Neural cell (in vitro differentiated cells): Measurements from ENCODE around the gene S100A12. TPM values are rescaled to one million over a fixed set of nuclear protein-coding genes. Genes with fewer than 3 reads are reported as not detected.

Experiments used
- H2AFZ ChIP-seq: fragments of 200-600, 300-800 bp; sonication (generic), shearing (Covaris generic); 2 replicates; pipeline ENCODE4 v1.6.0; 2014; ENCODE audit warnings: low read depth, mild to moderate bottlenecking, antibody characterized with exemption, low read length, moderate library complexity
- H3F3A ChIP-seq: fragments of 200-600 bp; shearing (Covaris generic); 2 replicates; pipeline ENCODE4 v1.6.1; 2016; ENCODE audit warnings: mild to moderate bottlenecking, moderate library complexity, mixed read lengths, antibody characterized with exemption, low read length; ENCODE audit not compliant: insufficient read depth, poor library complexity, severe bottlenecking
- H3K27ac ChIP-seq: fragments of 200-600, 300-800 bp; sonication (generic), shearing (Covaris generic); 2 replicates; pipeline ENCODE4 v1.5.1; 2014; ENCODE audit warnings: mild to moderate bottlenecking, low read length, moderate library complexity
- H3K27me3 ChIP-seq: fragments of 300-800, 200-600 bp; sonication (generic), shearing (Covaris generic); 2 replicates; pipeline ENCODE4 v1.6.0; 2014; ENCODE audit warnings: mild to moderate bottlenecking, low read depth, low read length, moderate library complexity; ENCODE audit not compliant: insufficient read depth
- H3K36me3 ChIP-seq: fragments of 300-800, 200-600 bp; sonication (generic), shearing (Covaris generic); 2 replicates; pipeline ENCODE4 v1.5.1; 2014; ENCODE audit warnings: mild to moderate bottlenecking, antibody characterized with exemption, low read length, moderate library complexity; ENCODE audit not compliant: insufficient read depth
- H3K4me2 ChIP-seq: fragments of 300-800, 200-600 bp; sonication (generic), shearing (Covaris generic); 2 replicates; pipeline ENCODE4 v1.6.0; 2014; ENCODE audit warnings: mild to moderate bottlenecking, low read length
- H3K4me3 ChIP-seq: fragments of 300-800, 200-600 bp; sonication (generic), shearing (Covaris generic); 2 replicates; pipeline ENCODE4 v1.5.1; 2014; ENCODE audit warnings: mild to moderate bottlenecking, low read length, moderate library complexity
- H3K79me2 ChIP-seq: fragments of 200-600 bp; shearing (Covaris generic); replicated peaks from 2 replicates; pipeline ENCODE4 v1.6.0; 2014; ENCODE audit warnings: mild to moderate bottlenecking, low read length, moderate library complexity; ENCODE audit not compliant: insufficient read depth
- H3K9ac ChIP-seq: fragments of 300-800, 200-600 bp; sonication (generic), shearing (Covaris generic); 2 replicates; pipeline ENCODE4 v1.6.1; 2016; ENCODE audit warnings: mild to moderate bottlenecking, low read length, mixed read lengths
- H3K9me2 ChIP-seq: fragments of 200-600 bp; shearing (Covaris generic); 2 replicates; pipeline ENCODE4 v1.6.1; 2016; ENCODE audit warnings: mild to moderate bottlenecking, low read length, mixed read lengths; ENCODE audit not compliant: insufficient read depth
- H3K9me3 ChIP-seq: fragments of 200-600, 300-800 bp; sonication (generic), shearing (Covaris generic); 2 replicates; pipeline ENCODE4 v1.6.1; 2016; ENCODE audit warnings: mild to moderate bottlenecking, mixed run types, low read length, moderate library complexity, mixed read lengths
- H4K20me1 ChIP-seq: fragments of 200-600 bp; shearing (Covaris generic); 2 replicates; pipeline ENCODE4 v1.6.1; 2016; ENCODE audit warnings: mild to moderate bottlenecking, mixed run types; ENCODE audit not compliant: insufficient read depth
- EP300 ChIP-seq: fragments of 450-650 bp; conservative IDR thresholded peaks from 2 replicates; pipeline ENCODE4 v1.6.1; 2014; ENCODE audit warnings: antibody characterized with exemption, mild to moderate bottlenecking, moderate library complexity; ENCODE audit not compliant: poor library complexity, severe bottlenecking
- EZH2 ChIP-seq: fragments of 200-600, 300-800 bp; shearing (Covaris generic), sonication (generic); IDR thresholded peaks from 2 replicates; pipeline ENCODE4 v1.6.1; 2014; ENCODE audit warnings: antibody characterized with exemption, low read length, borderline replicate concordance, mild to moderate bottlenecking; ENCODE audit not compliant: insufficient read depth, poor library complexity, severe bottlenecking
- MXI1 ChIP-seq: fragments of 450-650 bp; conservative IDR thresholded peaks from 2 replicates; pipeline ENCODE4 v1.6.1; 2014; ENCODE audit warnings: antibody characterized with exemption, mild to moderate bottlenecking; ENCODE audit not compliant: poor library complexity, severe bottlenecking
- POLR2AphosphoS5 ChIP-seq: IDR thresholded peaks from 2 replicates; pipeline ENCODE4 v1.6.1; 2012
- RAD21 ChIP-seq: fragments of 450-650 bp; conservative IDR thresholded peaks from 2 replicates; pipeline ENCODE4 v1.6.1; 2014; ENCODE audit warnings: antibody characterized with exemption, mild to moderate bottlenecking, moderate library complexity
- SMC3 ChIP-seq: fragments of 450-650 bp; conservative IDR thresholded peaks from 2 replicates; pipeline ENCODE4 v1.6.1; 2014; ENCODE audit warnings: antibody characterized with exemption, mild to moderate bottlenecking, moderate library complexity; ENCODE audit not compliant: poor library complexity
- TAF1 ChIP-seq: IDR thresholded peaks from 2 replicates; pipeline ENCODE4 v1.6.1; 2012; ENCODE audit warnings: low read depth
- polyA plus RNA-seq: library from polyadenylated mRNA; depleted of rRNA; stranded (reverse); fragments of >200 nt; gene quantifications from 2 replicates; pipeline ENCODE4 v1.2.3, GENCODE V29; 2014
- TF ChIP-seq, protein P1 (sequence below): fragments of 450-650 bp; IDR thresholded peaks from 2 replicates; pipeline ENCODE4 v1.5.1; 2014; ENCODE audit warnings: antibody characterized with exemption, mild to moderate bottlenecking, moderate library complexity; ENCODE audit not compliant: poor library complexity, severe bottlenecking
- TF ChIP-seq, protein P2 (sequence below): IDR thresholded peaks from 2 replicates; pipeline ENCODE4 v1.6.1; 2012; ENCODE audit warnings: borderline replicate concordance

S100A12 gene
- polyA plus RNA-seq, 1 donor from 2014 or later: not detected

DNA sequence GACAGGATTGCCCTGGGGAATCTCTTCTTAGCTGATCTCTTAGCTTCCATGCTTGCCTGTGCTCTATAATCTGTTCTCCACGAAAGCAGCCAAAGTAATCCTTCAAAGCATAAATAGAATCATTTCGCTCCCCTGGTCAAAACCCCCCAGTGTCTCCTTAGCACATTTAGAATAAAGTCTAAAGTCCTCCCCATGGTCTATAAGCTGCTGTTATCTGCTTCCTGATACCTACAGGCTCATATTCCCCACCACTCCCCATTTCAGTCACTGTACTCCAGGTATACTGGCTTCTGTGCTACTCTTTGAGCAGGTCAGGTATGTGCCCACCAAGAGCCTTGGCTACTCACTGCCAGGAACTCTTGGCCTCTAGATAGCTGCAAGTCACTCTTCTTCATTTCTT is 2.9 kb downstream of the S100A12 start:
- H4K20me1 ChIP-seq: no peaks in the 10 kb centered on the region
- H2AFZ ChIP-seq: no peak overlapping the region
- no peak for TF ChIP-seq EP300
- TF ChIP-seq, protein P1, sequence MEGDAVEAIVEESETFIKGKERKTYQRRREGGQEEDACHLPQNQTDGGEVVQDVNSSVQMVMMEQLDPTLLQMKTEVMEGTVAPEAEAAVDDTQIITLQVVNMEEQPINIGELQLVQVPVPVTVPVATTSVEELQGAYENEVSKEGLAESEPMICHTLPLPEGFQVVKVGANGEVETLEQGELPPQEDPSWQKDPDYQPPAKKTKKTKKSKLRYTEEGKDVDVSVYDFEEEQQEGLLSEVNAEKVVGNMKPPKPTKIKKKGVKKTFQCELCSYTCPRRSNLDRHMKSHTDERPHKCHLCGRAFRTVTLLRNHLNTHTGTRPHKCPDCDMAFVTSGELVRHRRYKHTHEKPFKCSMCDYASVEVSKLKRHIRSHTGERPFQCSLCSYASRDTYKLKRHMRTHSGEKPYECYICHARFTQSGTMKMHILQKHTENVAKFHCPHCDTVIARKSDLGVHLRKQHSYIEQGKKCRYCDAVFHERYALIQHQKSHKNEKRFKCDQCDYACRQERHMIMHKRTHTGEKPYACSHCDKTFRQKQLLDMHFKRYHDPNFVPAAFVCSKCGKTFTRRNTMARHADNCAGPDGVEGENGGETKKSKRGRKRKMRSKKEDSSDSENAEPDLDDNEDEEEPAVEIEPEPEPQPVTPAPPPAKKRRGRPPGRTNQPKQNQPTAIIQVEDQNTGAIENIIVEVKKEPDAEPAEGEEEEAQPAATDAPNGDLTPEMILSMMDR: no peak
- no peak for TF ChIP-seq POLR2AphosphoS5
- TF ChIP-seq TAF1: no peak
- TF ChIP-seq EZH2: no peak
- no peak for TF ChIP-seq RAD21
- TF ChIP-seq SMC3: no peak
- no peak for TF ChIP-seq MXI1
- TF ChIP-seq, protein P2, sequence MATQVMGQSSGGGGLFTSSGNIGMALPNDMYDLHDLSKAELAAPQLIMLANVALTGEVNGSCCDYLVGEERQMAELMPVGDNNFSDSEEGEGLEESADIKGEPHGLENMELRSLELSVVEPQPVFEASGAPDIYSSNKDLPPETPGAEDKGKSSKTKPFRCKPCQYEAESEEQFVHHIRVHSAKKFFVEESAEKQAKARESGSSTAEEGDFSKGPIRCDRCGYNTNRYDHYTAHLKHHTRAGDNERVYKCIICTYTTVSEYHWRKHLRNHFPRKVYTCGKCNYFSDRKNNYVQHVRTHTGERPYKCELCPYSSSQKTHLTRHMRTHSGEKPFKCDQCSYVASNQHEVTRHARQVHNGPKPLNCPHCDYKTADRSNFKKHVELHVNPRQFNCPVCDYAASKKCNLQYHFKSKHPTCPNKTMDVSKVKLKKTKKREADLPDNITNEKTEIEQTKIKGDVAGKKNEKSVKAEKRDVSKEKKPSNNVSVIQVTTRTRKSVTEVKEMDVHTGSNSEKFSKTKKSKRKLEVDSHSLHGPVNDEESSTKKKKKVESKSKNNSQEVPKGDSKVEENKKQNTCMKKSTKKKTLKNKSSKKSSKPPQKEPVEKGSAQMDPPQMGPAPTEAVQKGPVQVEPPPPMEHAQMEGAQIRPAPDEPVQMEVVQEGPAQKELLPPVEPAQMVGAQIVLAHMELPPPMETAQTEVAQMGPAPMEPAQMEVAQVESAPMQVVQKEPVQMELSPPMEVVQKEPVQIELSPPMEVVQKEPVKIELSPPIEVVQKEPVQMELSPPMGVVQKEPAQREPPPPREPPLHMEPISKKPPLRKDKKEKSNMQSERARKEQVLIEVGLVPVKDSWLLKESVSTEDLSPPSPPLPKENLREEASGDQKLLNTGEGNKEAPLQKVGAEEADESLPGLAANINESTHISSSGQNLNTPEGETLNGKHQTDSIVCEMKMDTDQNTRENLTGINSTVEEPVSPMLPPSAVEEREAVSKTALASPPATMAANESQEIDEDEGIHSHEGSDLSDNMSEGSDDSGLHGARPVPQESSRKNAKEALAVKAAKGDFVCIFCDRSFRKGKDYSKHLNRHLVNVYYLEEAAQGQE: no peak
- no peaks in the 10 kb centered on the region for H3K79me2 ChIP-seq
- no peaks in the 10 kb centered on the region for H3K36me3 ChIP-seq
- no peaks in the 10 kb centered on the region for H3K9me2 ChIP-seq
- H3K27ac ChIP-seq: no peak overlapping the region
- no peak overlapping the region for H3K4me3 ChIP-seq
- H3K4me2 ChIP-seq: no peak overlapping the region
- no peak overlapping the region for H3K9ac ChIP-seq
- no peaks in the 10 kb centered on the region for H3F3A ChIP-seq
- no peaks in the 10 kb centered on the region for H3K9me3 ChIP-seq
- H3K27me3 ChIP-seq: no peaks in the 10 kb centered on the region

DNA sequence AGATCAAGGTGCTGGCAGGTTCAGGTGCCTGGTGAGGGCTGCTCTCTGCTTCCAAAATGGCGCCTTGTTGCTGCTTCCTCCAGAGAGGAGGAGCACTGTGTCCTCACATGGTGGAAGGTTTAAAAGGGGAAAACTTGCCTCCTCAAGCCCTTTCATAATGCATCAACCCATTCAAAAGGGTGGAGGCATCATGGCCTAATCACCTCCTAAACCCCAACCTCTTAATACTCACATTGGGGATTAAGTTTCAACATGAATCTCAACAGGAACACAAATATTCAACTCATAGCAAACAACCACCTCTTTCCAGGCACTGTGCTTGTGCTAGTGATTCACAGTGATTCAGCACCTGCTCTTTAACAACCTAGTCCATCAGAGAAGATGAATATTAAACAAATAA is 4.2 kb downstream of the S100A12 start:
- TF ChIP-seq, protein P2: no peak
- no peak for TF ChIP-seq SMC3
- no peak for TF ChIP-seq POLR2AphosphoS5
- no peak for TF ChIP-seq RAD21
- Histone ChIP-seq H3K4me3 (no peak overlapping the region), H2AFZ (no peak overlapping the region), H3K79me2 (no peaks in the 10 kb centered on the region), H3K36me3 (no peaks in the 10 kb centered on the region), H3K9ac (no peak overlapping the region), H3K9me2 (no peaks in the 10 kb centered on the region), H3F3A (no peaks in the 10 kb centered on the region), H4K20me1 (no peaks in the 10 kb centered on the region), H3K4me2 (no peak overlapping the region), H3K27ac (no peak overlapping the region), H3K9me3 (no peaks in the 10 kb centered on the region), H3K27me3 (no peaks in the 10 kb centered on the region)
